ENCODE data around the gene PTPN14. TPM values are rescaled to one million over a fixed set of nuclear protein-coding genes. Genes with fewer than 3 reads are reported as not detected.
A peak's percentile ranks its signal among the peaks of the same experiment; 100 is the strongest.

The PTPN14 gene
- total and polyA plus RNA-seq, 2 of the 8 experiments (the other 6 are each of a cell fraction or from before 2014, with no cell fraction given): 14.4 to 93.6 TPM

DNA sequence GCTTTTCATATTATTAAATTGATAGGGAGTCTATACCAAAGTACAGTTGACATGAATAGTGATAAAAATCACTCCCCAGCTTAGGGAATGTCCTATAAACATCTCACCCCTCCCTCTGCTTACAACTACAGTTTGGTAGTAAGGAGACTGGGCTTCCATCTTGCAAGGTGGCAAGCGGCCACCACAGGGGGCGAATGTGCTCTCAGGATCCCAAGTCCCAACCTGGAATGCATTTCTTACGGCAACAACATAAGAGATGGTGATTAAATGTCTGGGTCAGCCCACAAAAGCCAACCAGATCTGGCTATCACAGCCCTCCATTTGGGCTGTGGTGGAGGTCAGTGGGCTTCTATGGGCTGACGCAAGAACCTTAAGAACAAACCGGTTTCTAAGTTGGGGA, 202.4 kb downstream of the PTPN14 start:
- Histone ChIP-seq H4K20me1 (replicated peaks in 1 of 2; ENCODE audit: control insufficient read depth in 1 of 2, insufficient read depth in 2 of 2, low read length in 2 of 2) (no peaks in the 10 kb centered on the region), H3K14ac (ENCODE audit: insufficient read length) (no peak overlapping the region), H3K9me3 (ENCODE audit: insufficient read depth in 2 of 2, low read depth in 1 of 2, low read length in 1 of 2) (peaks cover 2 to 3% of the 10 kb centered on the region in 2 experiments; a peak in 2 of 4 replicates), H3K27me3 (replicated peaks in 1 of 4; ENCODE audit: control insufficient read depth in 3 of 4, extremely low read depth in 1 of 4, insufficient read depth in 3 of 4, low read length in 3 of 4) (no peaks in the 10 kb centered on the region), H3K9ac (replicated peaks in 1 of 4; ENCODE audit: extremely low read depth in 1 of 4, low read depth in 3 of 4, low read length in 3 of 4) (no peak overlapping the region), H2BK20ac (ENCODE audit: low read length) (no peak overlapping the region), H2BK12ac (ENCODE audit: low read depth, low read length) (no peak overlapping the region; the same call in 1 of the 2 replicates), H3K79me1 (ENCODE audit: low read depth, low read length) (no peaks in the 10 kb centered on the region), H2AK5ac (ENCODE audit: low read depth, low read length) (no peak overlapping the region; the same call in 1 of the 2 replicates), H3K4ac (replicated peaks; ENCODE audit: insufficient read length, low read depth, low read length) (no peak overlapping the region), H3K4me2 (ENCODE audit: insufficient read depth in 1 of 2, low read depth in 2 of 2, low read length in 2 of 2) (no peak overlapping the region), H3K56ac (replicated peaks; ENCODE audit: insufficient read length, low read depth, low read length) (no peak overlapping the region), H3K23ac (ENCODE audit: insufficient read length) (no peak overlapping the region), H2BK15ac (ENCODE audit: low read length) (no peak overlapping the region), H3K36me3 (ENCODE audit: control insufficient read depth in 2 of 4, insufficient read depth in 4 of 4, low read length in 3 of 4) (peaks cover 0 to 34% (median 14%) of the 10 kb centered on the region in 4 experiments; a peak in 4 of 8 replicates), H4K91ac (replicated peaks; ENCODE audit: insufficient read length, low read length) (no peak overlapping the region), H4K8ac (ENCODE audit: extremely low read depth, insufficient read depth, low read length) (no peak overlapping the region), H3K79me2 (ENCODE audit: control insufficient read depth in 1 of 2, insufficient read depth in 2 of 2, low read length in 2 of 2) (no peaks in the 10 kb centered on the region), H3K4me1 (replicated peaks in 1 of 4; ENCODE audit: control insufficient read depth in 3 of 4, insufficient read depth in 4 of 4, low read length in 3 of 4) (peaks cover 3 to 11% (median 4%) of the 10 kb centered on the region in 4 experiments; a peak in 6 of 7 replicates), H3K27ac (ENCODE audit: low read depth, low read length) (no peak overlapping the region), H3K23me2 (ENCODE audit: low read depth, low read length) (no peaks in the 10 kb centered on the region), H2BK120ac (replicated peaks; ENCODE audit: low read depth, low read length) (no peak overlapping the region), H4K5ac (ENCODE audit: insufficient read length, low read depth, low read length) (no peak overlapping the region), H3K18ac (ENCODE audit: extremely low read depth, low read length) (no peak overlapping the region; the same call in 1 of the 2 replicates), H2BK5ac (ENCODE audit: low read depth, low read length) (no peak overlapping the region), H2AFZ (ENCODE audit: low read length) (no peak overlapping the region), H3K4me3 (ENCODE audit: extremely low read depth in 1 of 4, insufficient read depth in 2 of 4, low read depth in 3 of 4, low read length in 4 of 4) (no peak overlapping the region)
- POLR2A ChIA-PET (ENCODE audit: partially characterized antibody): no interaction called here
- TF ChIP-seq RNF2 (IDR thresholded peaks at IDR 0.05; ENCODE audit: borderline replicate concordance, low read depth, low read length, missing control alignments, poor library complexity, severe bottlenecking) (no peak), RAD21 (IDR thresholded peaks at IDR 0.05 in 1 of 2, conservative IDR thresholded peaks at IDR 0.05 in 1 of 2; ENCODE audit: low read depth in 2 of 2, low read length in 2 of 2) (0 out of 4 replicates have a peak, but pooled peaks of 1 of the 2 experiments have one; percentile 1), HDAC6 (IDR thresholded peaks at IDR 0.05; ENCODE audit: low read depth, low read length) (no peak), BCL11A (IDR thresholded peaks at IDR 0.05; ENCODE audit: low read depth in 2 of 2, low read length in 2 of 2) (no peak), FOSL1 (IDR thresholded peaks at IDR 0.05; ENCODE audit: insufficient read depth, low read depth, low read length) (no peak), CREB1 (IDR thresholded peaks at IDR 0.05) (no peak), MAFK (IDR thresholded peaks at IDR 0.05; ENCODE audit: low read depth, low read length) (no peak)
- no peak for FAIRE-seq
- CTCF ChIA-PET (ENCODE audit: partially characterized antibody): interaction anchor here (0.6 to 7.0 kb wide), 5 partner anchors 8 to 245 kb away, joined by 3 to 102 read pairs (median 4); no protein-coding TSS in a partner anchor
- WGBS, 2 experiments (ENCODE audit: extremely low coverage in 1 of 2, insufficient coverage in 1 of 2, insufficient read length in 1 of 2, insufficient replicate concordance in 2 of 2, low coverage in 1 of 2, low lambda C conversion rate in 2 of 2, missing lambda C conversion rate in 1 of 2): 93% methylated on average over 5 of the region's 5 CpGs; no CpG with 5 or more reads in 1 of the 2 experiments
- DNase-seq (ENCODE audit: low read depth in 1 of 2, low spot score in 2 of 2): no peak
